ENCODE measurements around the gene STX8. TPM values are rescaled to one million over a fixed set of nuclear protein-coding genes. Genes with fewer than 3 reads are reported as not detected.
"Not testable (repeated sequence)": the region's sequence is repeated elsewhere in the genome, so short reads cannot be mapped to it uniquely, and the experiment has no call there.

Gene STX8
- total and polyA plus RNA-seq, 7 donors, result 34.0 to 70.6 (median 50.5) TPM

- Histone ChIP-seq H3K27ac (no peak overlapping the region), H3K9me3 (no peaks in the 10 kb centered on the region), H3K4me3 (no peak overlapping the region), H3K27me3 (ENCODE audit: insufficient read depth in 3 of 3, low read length in 2 of 3) (no peaks in the 10 kb centered on the region), H3K36me3 (ENCODE audit: insufficient read depth in 1 of 2, low read depth in 1 of 2) (peaks cover 0 to 20% of the 10 kb centered on the region in 2 donors), H3K4me1 (peaks cover 10% of the 10 kb centered on the region)
- DNase-seq (no peak), ATAC-seq (no peak)
- no peak for TF ChIP-seq CTCF (IDR thresholded peaks at IDR 0.05)
- WGBS, 3 donors, result 86 to 96% (median 86%) methylated on average over 10 of the region's 10 CpGs
- intact Hi-C loops (cut with DNase I), result no loop called here
These were observed 4.4 kb downstream of the STX8 start for GRCh38 chr17:9571201-9571600.

GRCh38 chr17:9568957-9569588 is 6.5 kb downstream of the STX8 start:
- H3K4me1 ChIP-seq, result peaks cover under 1% of the 10 kb centered on the region
- H3K36me3 ChIP-seq (ENCODE audit: insufficient read depth in 1 of 2, low read depth in 1 of 2), result peaks cover 0 to 20% of the 10 kb centered on the region in 2 donors
- no peak overlapping the region for H3K4me3 ChIP-seq
- ATAC-seq, result no peak
- DNase-seq, result no peak
- intact Hi-C loops (cut with DNase I), result no loop called here
- H3K27ac ChIP-seq, result no peak overlapping the region
- no peaks in the 10 kb centered on the region for H3K27me3 ChIP-seq (ENCODE audit: insufficient read depth in 3 of 3, low read length in 2 of 3)
- no peaks in the 10 kb centered on the region for H3K9me3 ChIP-seq
- 79 to 89% (median 83%) methylated on average over 11 of the region's 11 CpGs for WGBS, 3 donors
- TF ChIP-seq CTCF (IDR thresholded peaks at IDR 0.05), result no peak

GRCh38 chr17:9568004-9568403 is 7.6 kb downstream of the STX8 start:
- TF ChIP-seq CTCF (IDR thresholded peaks at IDR 0.05), result no peak
- DNase-seq, result no peak
- H3K27ac ChIP-seq, result no peak overlapping the region
- no peaks in the 10 kb centered on the region for H3K9me3 ChIP-seq
- no peaks in the 10 kb centered on the region for H3K4me1 ChIP-seq
- no peak for ATAC-seq
- H3K27me3 ChIP-seq (ENCODE audit: insufficient read depth in 3 of 3, low read length in 2 of 3), result no peaks in the 10 kb centered on the region
- peaks cover 0 to 20% of the 10 kb centered on the region in 2 donors for H3K36me3 ChIP-seq (ENCODE audit: insufficient read depth in 1 of 2, low read depth in 1 of 2)
- intact Hi-C loops (cut with DNase I), result no loop called here
- no peak overlapping the region for H3K4me3 ChIP-seq

GRCh38 chr17:9566739-9567138 is 8.9 kb downstream of the STX8 start:
- H3K9me3 ChIP-seq; ATAC-seq; H3K27me3 ChIP-seq (ENCODE audit: insufficient read depth in 3 of 3, low read length in 2 of 3); H3K27ac ChIP-seq; H3K4me1 ChIP-seq; DNase-seq; intact Hi-C loops (cut with DNase I); H3K4me3 ChIP-seq: not testable (repeated sequence)
- H3K36me3 ChIP-seq (ENCODE audit: insufficient read depth in 1 of 2, low read depth in 1 of 2), result peaks cover 0 to 20% of the 10 kb centered on the region in 2 donors
- 85 to 98% (median 97%) methylated on average over 5 of the region's 5 CpGs for WGBS, 3 donors

- intact Hi-C loops (cut with DNase I), result no loop called here
- H3K4me3 ChIP-seq, result no peak overlapping the region
- no peaks in the 10 kb centered on the region for H3K27me3 ChIP-seq (ENCODE audit: insufficient read depth in 3 of 3, low read length in 2 of 3)
- no peak overlapping the region for H3K27ac ChIP-seq
- H3K36me3 ChIP-seq (ENCODE audit: insufficient read depth in 1 of 2, low read depth in 1 of 2), result peaks cover 0 to 20% of the 10 kb centered on the region in 2 donors
- no peaks in the 10 kb centered on the region for H3K4me1 ChIP-seq
- no peaks in the 10 kb centered on the region for H3K9me3 ChIP-seq
- no peak for TF ChIP-seq CTCF (IDR thresholded peaks at IDR 0.05)
- DNase-seq (no peak), ATAC-seq (no peak)
- WGBS, 3 donors, result 67 to 69% (median 68%) methylated on average over 7 of the region's 7 CpGs
These were observed 9.6 kb downstream of the STX8 start for GRCh38 chr17:9566067-9566466.
